ENCODE measurements around the gene PHACTR4. TPM values are rescaled to one million over a fixed set of nuclear protein-coding genes. Genes with fewer than 3 reads are reported as not detected.

Gene PHACTR4
- total and polyA plus RNA-seq, 9 of the 15 experiments (the other 6 are each of a cell fraction or from before 2014, with no cell fraction given): 6.4 to 43.6 (median 14.2) TPM

- TF ChIP-seq SMC3 (conservative IDR thresholded peaks at IDR 0.05; ENCODE audit: insufficient read depth, low read depth, low read length) (peak; percentile 86), NFYB (IDR thresholded peaks at IDR 0.05; ENCODE audit: extremely low read depth, insufficient read length) (no peak), ZNF57 (CRISPR knock-in tag; IDR thresholded peaks at IDR 0.05) (peak; percentile 74; the same call in 1 of the 2 replicates), BRD4 (IDR thresholded peaks at IDR 0.05) (no peak), MYNN (IDR thresholded peaks at IDR 0.05) (peak; percentile 62; the same call in 1 of the 2 replicates), MYNN (CRISPR knock-in tag; IDR thresholded peaks at IDR 0.05) (no peak), ARID4B (CRISPR knock-in tag; IDR thresholded peaks at IDR 0.05) (peak; percentile 50; the same call in 1 of the 2 replicates), NONO (IDR thresholded peaks at IDR 0.05; ENCODE audit: low read depth in 2 of 2, low read length in 1 of 2) (peak; percentile 92 to 94), MAZ (CRISPR knock-in tag; conservative IDR thresholded peaks at IDR 0.05 in 1 of 2, IDR thresholded peaks at IDR 0.05 in 1 of 2) (peak; percentile 86 to 88), POLR2A (conservative IDR thresholded peaks at IDR 0.05) (peak; percentile 87), SMAD2 (IDR thresholded peaks at IDR 0.05; ENCODE audit: low read depth, low read length) (no peak), ZC3H4 (CRISPR knock-in tag; IDR thresholded peaks at IDR 0.05; ENCODE audit: borderline replicate concordance) (0 out of 2 replicates have a peak, but pooled peaks have one; percentile 10), THRAP3 (IDR thresholded peaks at IDR 0.05; ENCODE audit: borderline replicate concordance) (no peak), YY1 (IDR thresholded peaks at IDR 0.05; ENCODE audit: borderline replicate concordance in 1 of 3, control insufficient read depth in 1 of 3, extremely low read depth in 1 of 3, insufficient read depth in 3 of 3, insufficient read length in 1 of 3, insufficient replicate concordance in 2 of 3, low read depth in 1 of 3, low read length in 2 of 3) (peak in 2 of 3 experiments; percentile 57 to 64), ZNF511 (CRISPR knock-in tag; IDR thresholded peaks at IDR 0.05) (0 out of 2 replicates have a peak, but pooled peaks have one; percentile 71), RFX7 (CRISPR knock-in tag; IDR thresholded peaks at IDR 0.05) (no peak), SP1 (CRISPR knock-in tag; IDR thresholded peaks at IDR 0.05) (peak; percentile 26; the same call in 1 of the 2 replicates), MYC (IDR thresholded peaks at IDR 0.05; ENCODE audit: low read depth, low read length) (peak; percentile 89), MYC (CRISPR knock-in tag; IDR thresholded peaks at IDR 0.05; ENCODE audit: borderline replicate concordance, low read depth) (no peak; the same call in 1 of the 2 replicates)
These were observed 148.6 kb downstream of the PHACTR4 start (continued) for GRCh38 chr1:28518000-28518744.

Data from K562 (cell line).